ENCODE data around the gene ZNF524. TPM values are rescaled to one million over a fixed set of nuclear protein-coding genes. Genes with fewer than 3 reads are reported as not detected.
"Not testable (repeated sequence)": the region's sequence is repeated elsewhere in the genome, so short reads cannot be mapped to it uniquely, and the experiment has no call there.

Gene ZNF524
- total and polyA plus RNA-seq, 9 of the 15 experiments (the other 6 are each of a cell fraction or from before 2014, with no cell fraction given), result 0.08 to 15.6 (median 2.9) TPM

GRCh38 chr19:55567708-55568328 is 32.3 kb upstream of the ZNF524 start (continued):
- TF ChIP-seq ELF4 (CRISPR knock-in tag; IDR thresholded peaks at IDR 0.05) (0 out of 2 replicates have a peak, but pooled peaks have one; percentile 34), SMARCC2 (IDR thresholded peaks at IDR 0.05; ENCODE audit: low read depth) (no peak), ZNF609 (CRISPR knock-in tag; IDR thresholded peaks at IDR 0.05; ENCODE audit: borderline replicate concordance) (no peak), HDAC1 (IDR thresholded peaks at IDR 0.05) (0 out of 4 replicates have a peak, but pooled peaks of 1 of the 2 experiments have one; percentile 51), EHMT2 (IDR thresholded peaks at IDR 0.05) (peak; percentile 79; the same call in 1 of the 2 replicates), POLR2AphosphoS5 (IDR thresholded peaks at IDR 0.05; ENCODE audit: control insufficient read depth, insufficient read depth, low read depth, low read length) (no peak), ZBTB7A (IDR thresholded peaks at IDR 0.05; ENCODE audit: borderline replicate concordance, control insufficient read depth, low read depth, low read length) (no peak), PREB (CRISPR knock-in tag; IDR thresholded peaks at IDR 0.05) (no peak), POLR2G (IDR thresholded peaks at IDR 0.05; ENCODE audit: low read depth, low read length) (no peak)

GRCh38 chr19:55569477-55569876 is 30.6 kb upstream of the ZNF524 start:
- H3K36me3 ChIP-seq (ENCODE audit: control insufficient read depth, insufficient read depth, low read length); H3K79me2 ChIP-seq (ENCODE audit: control insufficient read depth, insufficient read depth, low read length); H4K20me1 ChIP-seq (replicated peaks; ENCODE audit: control insufficient read depth, insufficient read depth, low read length); H3K9me3 ChIP-seq (replicated peaks; ENCODE audit: control insufficient read depth, insufficient read depth, low read depth, low read length); BruUV-seq (replicated peaks); H3K27me3 ChIP-seq (ENCODE audit: control insufficient read depth in 2 of 2, insufficient read depth in 2 of 2, low read length in 2 of 2); H3K4me1 ChIP-seq (replicated peaks in 1 of 2; ENCODE audit: control insufficient read depth in 2 of 2, insufficient read depth in 2 of 2, low read length in 2 of 2); DNase-seq (ENCODE audit: extremely low read depth in 1 of 4, low spot score in 3 of 4); H3K4me2 ChIP-seq (ENCODE audit: insufficient read depth, low read length); H2AFZ ChIP-seq (ENCODE audit: low read depth, low read length); CTCF ChIA-PET (ENCODE audit: low intra/inter-chr PET ratio); H3K9ac ChIP-seq (ENCODE audit: insufficient read depth in 1 of 2, low read depth in 2 of 2, low read length in 2 of 2); intact Hi-C loops (cut with micrococcal nuclease); H3K4me3 ChIP-seq; in situ Hi-C loops (cut with MboI); H3K9me1 ChIP-seq (ENCODE audit: control insufficient read depth, insufficient read depth, low read length); H3K27ac ChIP-seq (ENCODE audit: extremely low read depth, low read depth, low read length); FAIRE-seq; ATAC-seq: not testable (repeated sequence)
- WGBS (ENCODE audit: insufficient coverage, low coverage, missing lambda C conversion rate), result 23% methylated on average over 5 of the region's 5 CpGs
- POLR2A ChIA-PET, result interaction anchor here (0.6 kb wide), 1 partner anchor 87 kb away, joined by 3 read pairs; no protein-coding TSS in a partner anchor
